Body of pancreas (tissue), 4 donors: ENCODE results near the gene ITGB4.

Experiments
- POLR2A ChIP-seq, 3 donors: fragments of 450-650 bp; IDR thresholded peaks; one replicate each; pipeline ENCODE4 v1.6.1; 2016; ENCODE audit warnings: antibody characterized with exemption in 3 of 3, mild to moderate bottlenecking in 2 of 3
- TF ChIP-seq, protein P1 (sequence below), 7 experiments: fragments of 450-650 bp in 4 of 7; fragments of 200-600 bp in 3 of 7; sonication (generic) in 3 of 7; IDR thresholded peaks; one replicate each; pipeline ENCODE4 v1.5.1; 2016 to 2019; ENCODE audit warnings: antibody characterized with exemption in 7 of 7

- TF ChIP-seq, protein P1, sequence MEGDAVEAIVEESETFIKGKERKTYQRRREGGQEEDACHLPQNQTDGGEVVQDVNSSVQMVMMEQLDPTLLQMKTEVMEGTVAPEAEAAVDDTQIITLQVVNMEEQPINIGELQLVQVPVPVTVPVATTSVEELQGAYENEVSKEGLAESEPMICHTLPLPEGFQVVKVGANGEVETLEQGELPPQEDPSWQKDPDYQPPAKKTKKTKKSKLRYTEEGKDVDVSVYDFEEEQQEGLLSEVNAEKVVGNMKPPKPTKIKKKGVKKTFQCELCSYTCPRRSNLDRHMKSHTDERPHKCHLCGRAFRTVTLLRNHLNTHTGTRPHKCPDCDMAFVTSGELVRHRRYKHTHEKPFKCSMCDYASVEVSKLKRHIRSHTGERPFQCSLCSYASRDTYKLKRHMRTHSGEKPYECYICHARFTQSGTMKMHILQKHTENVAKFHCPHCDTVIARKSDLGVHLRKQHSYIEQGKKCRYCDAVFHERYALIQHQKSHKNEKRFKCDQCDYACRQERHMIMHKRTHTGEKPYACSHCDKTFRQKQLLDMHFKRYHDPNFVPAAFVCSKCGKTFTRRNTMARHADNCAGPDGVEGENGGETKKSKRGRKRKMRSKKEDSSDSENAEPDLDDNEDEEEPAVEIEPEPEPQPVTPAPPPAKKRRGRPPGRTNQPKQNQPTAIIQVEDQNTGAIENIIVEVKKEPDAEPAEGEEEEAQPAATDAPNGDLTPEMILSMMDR (IDR thresholded peaks at IDR 0.05), result no peak
- no peak for TF ChIP-seq POLR2A (IDR thresholded peaks at IDR 0.05)
Observed at GRCh38 chr17:75689441-75689873, 31.8 kb upstream of the ITGB4 start.
